ENCODE results near the gene CAMLG.

DNA sequence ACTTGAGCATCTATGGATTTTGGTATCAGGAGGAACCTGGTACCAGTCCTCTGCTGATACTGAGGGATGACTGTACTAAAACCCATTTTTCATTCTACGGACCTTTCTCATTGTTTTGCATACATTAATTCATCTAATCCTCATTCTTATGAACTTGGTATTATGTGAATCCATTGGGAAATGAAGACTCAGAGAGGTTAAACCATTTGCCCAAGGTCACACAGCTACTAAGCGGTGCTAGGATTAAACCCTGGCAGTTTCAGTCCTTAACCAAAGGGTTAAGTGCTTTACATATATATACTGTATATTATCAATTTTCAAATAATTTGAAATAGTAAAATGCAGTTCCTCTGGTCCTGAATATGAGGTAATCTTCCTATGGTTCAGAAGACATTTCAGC lies 3.8 kb downstream of the CAMLG start:
- TF ChIP-seq, protein P1, sequence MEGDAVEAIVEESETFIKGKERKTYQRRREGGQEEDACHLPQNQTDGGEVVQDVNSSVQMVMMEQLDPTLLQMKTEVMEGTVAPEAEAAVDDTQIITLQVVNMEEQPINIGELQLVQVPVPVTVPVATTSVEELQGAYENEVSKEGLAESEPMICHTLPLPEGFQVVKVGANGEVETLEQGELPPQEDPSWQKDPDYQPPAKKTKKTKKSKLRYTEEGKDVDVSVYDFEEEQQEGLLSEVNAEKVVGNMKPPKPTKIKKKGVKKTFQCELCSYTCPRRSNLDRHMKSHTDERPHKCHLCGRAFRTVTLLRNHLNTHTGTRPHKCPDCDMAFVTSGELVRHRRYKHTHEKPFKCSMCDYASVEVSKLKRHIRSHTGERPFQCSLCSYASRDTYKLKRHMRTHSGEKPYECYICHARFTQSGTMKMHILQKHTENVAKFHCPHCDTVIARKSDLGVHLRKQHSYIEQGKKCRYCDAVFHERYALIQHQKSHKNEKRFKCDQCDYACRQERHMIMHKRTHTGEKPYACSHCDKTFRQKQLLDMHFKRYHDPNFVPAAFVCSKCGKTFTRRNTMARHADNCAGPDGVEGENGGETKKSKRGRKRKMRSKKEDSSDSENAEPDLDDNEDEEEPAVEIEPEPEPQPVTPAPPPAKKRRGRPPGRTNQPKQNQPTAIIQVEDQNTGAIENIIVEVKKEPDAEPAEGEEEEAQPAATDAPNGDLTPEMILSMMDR (IDR thresholded peaks at IDR 0.05), result no peak
- TF ChIP-seq TCF7L2 (IDR thresholded peaks at IDR 0.05; ENCODE audit: low read depth, low read length) (no peak), POLR2AphosphoS5 (IDR thresholded peaks at IDR 0.05; ENCODE audit: low read depth, low read length) (no peak)
- TF ChIP-seq, protein P2, sequence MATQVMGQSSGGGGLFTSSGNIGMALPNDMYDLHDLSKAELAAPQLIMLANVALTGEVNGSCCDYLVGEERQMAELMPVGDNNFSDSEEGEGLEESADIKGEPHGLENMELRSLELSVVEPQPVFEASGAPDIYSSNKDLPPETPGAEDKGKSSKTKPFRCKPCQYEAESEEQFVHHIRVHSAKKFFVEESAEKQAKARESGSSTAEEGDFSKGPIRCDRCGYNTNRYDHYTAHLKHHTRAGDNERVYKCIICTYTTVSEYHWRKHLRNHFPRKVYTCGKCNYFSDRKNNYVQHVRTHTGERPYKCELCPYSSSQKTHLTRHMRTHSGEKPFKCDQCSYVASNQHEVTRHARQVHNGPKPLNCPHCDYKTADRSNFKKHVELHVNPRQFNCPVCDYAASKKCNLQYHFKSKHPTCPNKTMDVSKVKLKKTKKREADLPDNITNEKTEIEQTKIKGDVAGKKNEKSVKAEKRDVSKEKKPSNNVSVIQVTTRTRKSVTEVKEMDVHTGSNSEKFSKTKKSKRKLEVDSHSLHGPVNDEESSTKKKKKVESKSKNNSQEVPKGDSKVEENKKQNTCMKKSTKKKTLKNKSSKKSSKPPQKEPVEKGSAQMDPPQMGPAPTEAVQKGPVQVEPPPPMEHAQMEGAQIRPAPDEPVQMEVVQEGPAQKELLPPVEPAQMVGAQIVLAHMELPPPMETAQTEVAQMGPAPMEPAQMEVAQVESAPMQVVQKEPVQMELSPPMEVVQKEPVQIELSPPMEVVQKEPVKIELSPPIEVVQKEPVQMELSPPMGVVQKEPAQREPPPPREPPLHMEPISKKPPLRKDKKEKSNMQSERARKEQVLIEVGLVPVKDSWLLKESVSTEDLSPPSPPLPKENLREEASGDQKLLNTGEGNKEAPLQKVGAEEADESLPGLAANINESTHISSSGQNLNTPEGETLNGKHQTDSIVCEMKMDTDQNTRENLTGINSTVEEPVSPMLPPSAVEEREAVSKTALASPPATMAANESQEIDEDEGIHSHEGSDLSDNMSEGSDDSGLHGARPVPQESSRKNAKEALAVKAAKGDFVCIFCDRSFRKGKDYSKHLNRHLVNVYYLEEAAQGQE (IDR thresholded peaks at IDR 0.05; ENCODE audit: insufficient read depth in 1 of 2, low read depth in 2 of 2, low read length in 1 of 2), result no peak
